Measurements from ENCODE around the gene ZBTB16. TPM values are rescaled to one million over a fixed set of nuclear protein-coding genes. Genes with fewer than 3 reads are reported as not detected.

ZBTB16 gene
- total RNA-seq, 1 experiment from 2014 or later: not detected

DNA sequence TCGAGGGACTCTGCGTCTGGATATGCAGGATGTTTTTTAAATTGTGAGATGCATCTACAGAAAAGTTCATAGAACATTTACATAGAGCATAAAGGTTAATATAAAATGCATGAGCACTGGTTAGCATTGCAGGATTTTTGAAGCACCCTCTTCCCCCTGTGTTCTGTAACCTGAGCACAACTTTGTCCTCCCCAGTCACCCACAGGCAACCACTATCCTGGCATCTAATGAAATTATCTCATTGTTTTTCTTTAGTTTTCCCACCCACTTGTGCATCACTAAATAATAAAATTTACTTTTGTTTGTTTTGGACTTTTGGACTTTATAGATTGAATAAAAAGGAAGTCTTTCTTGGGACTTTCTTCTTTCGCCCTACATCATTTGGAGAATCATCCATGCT, 226.7 kb downstream of the ZBTB16 start:
- no peak for DNase-seq
- no peaks in the 10 kb centered on the region for H3K36me3 ChIP-seq (replicated peaks; ENCODE audit: control insufficient read depth, insufficient read depth, low read length)
- H3K27me3 ChIP-seq (ENCODE audit: control insufficient read depth, insufficient read depth, low read length): no peaks in the 10 kb centered on the region
- H3K4me3 ChIP-seq (ENCODE audit: insufficient read depth, low read depth, low read length): no peak overlapping the region

GRCh38 chr11:114287154-114287553, 227.6 kb downstream of the ZBTB16 start:
- H3K36me3 ChIP-seq (replicated peaks; ENCODE audit: control insufficient read depth, insufficient read depth, low read length): no peaks in the 10 kb centered on the region
- DNase-seq: no peak
- no peak overlapping the region for H3K4me3 ChIP-seq (ENCODE audit: insufficient read depth, low read depth, low read length)
- no peaks in the 10 kb centered on the region for H3K27me3 ChIP-seq (ENCODE audit: control insufficient read depth, insufficient read depth, low read length)

DNA sequence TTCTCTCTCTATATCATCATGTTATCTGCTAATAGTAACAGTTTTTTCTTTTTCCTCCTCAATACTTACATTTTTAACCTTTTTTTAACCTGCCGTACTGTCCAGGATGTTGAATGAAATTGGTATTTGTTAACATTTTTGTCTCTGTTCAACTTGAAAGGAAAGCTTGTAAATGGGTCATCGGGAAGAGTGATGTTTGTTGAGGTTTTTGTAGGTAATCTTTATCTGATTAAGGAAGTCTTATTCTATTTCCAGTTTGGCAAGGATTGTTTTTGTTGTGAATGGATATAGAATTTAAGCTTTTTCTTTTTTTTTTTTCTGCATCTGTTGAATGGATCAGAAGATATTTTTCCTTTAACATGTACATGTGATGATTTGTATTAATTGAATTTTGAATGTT, 228.6 kb downstream of the ZBTB16 start:
- Histone ChIP-seq H3K27me3 (ENCODE audit: control insufficient read depth, insufficient read depth, low read length) (no peaks in the 10 kb centered on the region), H3K36me3 (replicated peaks; ENCODE audit: control insufficient read depth, insufficient read depth, low read length) (no peaks in the 10 kb centered on the region), H3K4me3 (ENCODE audit: insufficient read depth, low read depth, low read length) (no peak overlapping the region)
- DNase-seq: no peak

GRCh38 chr11:114289779-114290178, 230.3 kb downstream of the ZBTB16 start:
- no peaks in the 10 kb centered on the region for H3K27me3 ChIP-seq (ENCODE audit: control insufficient read depth, insufficient read depth, low read length)
- DNase-seq: no peak
- H3K4me3 ChIP-seq (ENCODE audit: insufficient read depth, low read depth, low read length): no peak overlapping the region
- H3K36me3 ChIP-seq (replicated peaks; ENCODE audit: control insufficient read depth, insufficient read depth, low read length): no peaks in the 10 kb centered on the region

GRCh38 chr11:114290503-114291235, 231.2 kb downstream of the ZBTB16 start:
- H3K27me3 ChIP-seq (ENCODE audit: control insufficient read depth, insufficient read depth, low read length): no peaks in the 10 kb centered on the region
- H3K36me3 ChIP-seq (replicated peaks; ENCODE audit: control insufficient read depth, insufficient read depth, low read length): no peaks in the 10 kb centered on the region
- DNase-seq: no peak
- H3K4me3 ChIP-seq (ENCODE audit: insufficient read depth, low read depth, low read length): no peak overlapping the region

DNA sequence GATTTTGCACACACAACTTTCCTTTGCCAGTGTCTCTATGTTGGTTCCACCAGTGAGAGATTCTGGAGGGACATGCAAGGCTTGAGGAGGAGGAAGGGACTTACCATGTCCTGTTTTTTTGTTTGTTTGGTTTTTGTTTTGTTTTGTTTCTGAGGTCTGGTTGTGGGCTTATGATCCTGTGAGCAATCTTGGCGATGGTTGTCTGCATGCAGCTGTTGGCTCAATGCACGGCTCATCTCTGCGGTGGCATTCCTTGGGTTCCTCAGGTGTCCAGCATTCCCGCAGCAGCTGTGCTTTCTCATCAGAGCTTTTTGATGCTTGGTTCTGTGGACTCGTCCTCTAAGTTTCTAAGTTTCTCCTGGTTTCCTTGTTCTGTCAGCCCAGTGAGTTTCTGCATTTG, 231.9 kb downstream of the ZBTB16 start:
- Histone ChIP-seq H3K4me3 (ENCODE audit: insufficient read depth, low read depth, low read length) (no peak overlapping the region), H3K36me3 (replicated peaks; ENCODE audit: control insufficient read depth, insufficient read depth, low read length) (no peaks in the 10 kb centered on the region), H3K27me3 (ENCODE audit: control insufficient read depth, insufficient read depth, low read length) (no peaks in the 10 kb centered on the region)
- DNase-seq: no peak

GRCh38 chr11:114291842-114292680, 232.6 kb downstream of the ZBTB16 start:
- Histone ChIP-seq H3K4me3 (ENCODE audit: insufficient read depth, low read depth, low read length) (no peak overlapping the region), H3K27me3 (ENCODE audit: control insufficient read depth, insufficient read depth, low read length) (no peaks in the 10 kb centered on the region), H3K36me3 (replicated peaks; ENCODE audit: control insufficient read depth, insufficient read depth, low read length) (no peaks in the 10 kb centered on the region)
- no peak for DNase-seq

DNA sequence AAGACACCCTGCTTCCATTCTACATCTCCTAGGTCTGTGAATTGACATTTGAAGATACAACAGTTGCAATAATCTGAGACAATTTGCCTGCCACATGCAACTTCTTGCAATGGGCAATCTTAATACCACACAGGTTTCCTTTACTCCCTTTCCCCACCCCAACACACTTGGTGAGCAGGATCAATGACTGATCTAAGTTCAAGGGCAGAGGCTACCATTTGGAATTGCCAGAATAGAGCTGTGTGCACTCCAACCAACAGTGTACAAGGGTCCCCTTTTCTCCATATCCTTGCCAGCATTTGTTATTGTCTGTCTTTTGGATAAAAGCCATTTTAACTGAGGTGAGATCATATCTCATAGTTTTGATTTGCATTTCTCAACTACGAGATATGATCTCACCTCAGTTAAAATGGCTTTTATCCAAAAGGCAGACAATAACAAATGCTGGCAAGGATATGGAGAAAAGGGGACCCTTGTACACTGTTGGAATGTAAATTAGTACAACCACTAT, 233.7 kb downstream of the ZBTB16 start:
- Histone ChIP-seq H3K4me3 (ENCODE audit: insufficient read depth, low read depth, low read length) (no peak overlapping the region), H3K36me3 (replicated peaks; ENCODE audit: control insufficient read depth, insufficient read depth, low read length) (no peaks in the 10 kb centered on the region), H3K27me3 (ENCODE audit: control insufficient read depth, insufficient read depth, low read length) (no peaks in the 10 kb centered on the region)
- no peak for DNase-seq

DNA sequence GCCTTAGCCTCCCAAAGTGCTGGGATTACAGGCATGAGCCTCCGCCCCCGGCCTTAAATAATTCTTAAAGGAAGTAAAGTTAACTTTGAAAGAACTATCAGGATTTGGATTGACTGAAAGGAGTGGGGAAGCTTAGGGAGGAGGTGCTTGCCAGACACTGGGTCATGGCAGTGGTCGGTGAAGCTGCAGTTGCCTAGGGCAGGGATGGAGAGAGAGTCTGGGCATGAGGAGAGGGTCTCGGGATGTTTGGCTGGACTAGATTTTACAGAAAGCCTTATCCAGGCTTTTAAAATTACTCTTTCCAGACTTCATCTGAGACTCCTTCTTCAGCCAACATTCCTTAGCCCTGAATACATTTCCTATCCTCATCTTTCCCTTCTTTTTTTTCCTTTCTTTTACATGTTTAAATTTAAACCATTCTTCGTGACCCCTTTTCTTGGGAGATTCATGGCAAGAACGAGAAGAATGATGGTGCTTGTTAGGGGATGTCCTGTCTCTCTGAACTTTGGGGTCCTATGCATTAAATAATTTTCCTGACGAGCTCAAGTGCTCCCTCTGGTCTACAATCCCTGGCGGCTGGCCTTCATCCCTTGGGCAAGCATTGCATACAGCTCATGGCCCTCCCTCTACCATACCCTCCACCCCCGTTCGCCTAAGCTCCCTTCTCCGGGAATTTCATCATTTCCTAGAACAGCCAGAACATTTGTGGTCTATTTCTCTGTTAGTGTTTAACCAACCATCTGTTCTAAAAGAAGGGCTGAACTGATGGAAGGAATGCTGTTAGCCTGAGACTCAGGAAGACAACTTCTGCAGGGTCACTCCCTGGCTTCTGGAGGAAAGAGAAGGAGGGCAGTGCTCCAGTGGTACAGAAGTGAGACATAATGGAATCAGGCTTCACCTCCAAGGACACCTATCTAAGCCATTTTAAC, 236.4 kb downstream of the ZBTB16 start, which contains the start of gene NNMT:
Gene NNMT, plus strand, starts transcription at position 724 of the 929 bp plus-strand sequence. Its CDS starts 158 bp downstream, at position 882.
- Histone ChIP-seq H3K36me3 (replicated peaks; ENCODE audit: control insufficient read depth, insufficient read depth, low read length) (no peaks in the 10 kb centered on the region), H3K27me3 (ENCODE audit: control insufficient read depth, insufficient read depth, low read length) (no peaks in the 10 kb centered on the region), H3K4me3 (ENCODE audit: insufficient read depth, low read depth, low read length) (no peak within 1 kb of the TSS)
- DNase-seq: no peak

GRCh38 chr11:114296605-114297372, 237.3 kb downstream of the ZBTB16 start:
- no peak for DNase-seq
- Histone ChIP-seq H3K36me3 (replicated peaks; ENCODE audit: control insufficient read depth, insufficient read depth, low read length) (no peaks in the 10 kb centered on the region), H3K4me3 (ENCODE audit: insufficient read depth, low read depth, low read length) (no peak overlapping the region), H3K27me3 (ENCODE audit: control insufficient read depth, insufficient read depth, low read length) (no peaks in the 10 kb centered on the region)

DNA sequence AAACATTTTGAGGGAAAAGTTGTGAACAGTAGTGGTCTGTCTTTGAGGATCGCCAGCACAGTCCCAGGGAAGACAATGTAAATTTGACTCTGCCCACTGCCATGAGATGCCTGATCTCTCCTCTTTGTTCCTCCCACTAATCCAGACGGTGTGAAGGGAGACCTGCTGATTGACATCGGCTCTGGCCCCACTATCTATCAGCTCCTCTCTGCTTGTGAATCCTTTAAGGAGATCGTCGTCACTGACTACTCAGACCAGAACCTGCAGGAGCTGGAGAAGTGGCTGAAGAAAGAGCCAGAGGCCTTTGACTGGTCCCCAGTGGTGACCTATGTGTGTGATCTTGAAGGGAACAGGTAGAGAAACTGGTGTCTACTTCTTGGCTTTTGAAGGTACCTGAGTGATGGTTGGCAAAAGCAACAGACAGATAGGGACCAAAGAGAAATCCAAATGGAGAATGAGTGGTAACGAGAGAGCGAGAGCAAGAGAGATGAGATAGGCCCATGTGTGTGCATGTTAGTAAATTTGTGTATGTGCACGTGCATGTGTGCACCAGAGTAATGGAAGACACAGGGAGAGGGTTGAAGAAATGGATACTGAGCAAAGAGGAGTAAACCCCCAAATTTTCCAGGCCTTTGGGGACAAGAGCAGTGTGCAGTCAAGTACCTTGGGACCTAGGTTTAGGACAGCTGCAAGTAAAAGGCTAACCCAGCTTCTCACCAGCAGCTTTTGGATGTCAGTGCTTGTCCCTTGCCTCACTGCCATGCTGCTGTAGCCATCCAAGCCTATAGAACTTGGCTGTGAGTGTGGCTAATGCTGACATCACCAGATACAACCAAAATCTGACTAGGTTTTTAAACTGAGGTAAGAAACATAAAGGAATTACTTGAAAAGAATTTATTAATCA, 238.5 kb downstream of the ZBTB16 start:
- DNase-seq: no peak
- Histone ChIP-seq H3K27me3 (ENCODE audit: control insufficient read depth, insufficient read depth, low read length) (no peaks in the 10 kb centered on the region), H3K36me3 (replicated peaks; ENCODE audit: control insufficient read depth, insufficient read depth, low read length) (no peaks in the 10 kb centered on the region), H3K4me3 (ENCODE audit: insufficient read depth, low read depth, low read length) (no peak overlapping the region)

GRCh38 chr11:114298710-114299109, 239.2 kb downstream of the ZBTB16 start:
- no peaks in the 10 kb centered on the region for H3K36me3 ChIP-seq (replicated peaks; ENCODE audit: control insufficient read depth, insufficient read depth, low read length)
- DNase-seq: no peak
- H3K27me3 ChIP-seq (ENCODE audit: control insufficient read depth, insufficient read depth, low read length): no peaks in the 10 kb centered on the region
- no peak overlapping the region for H3K4me3 ChIP-seq (ENCODE audit: insufficient read depth, low read depth, low read length)
